ENCODE measurements around the gene NBAS. TPM values are rescaled to one million over a fixed set of nuclear protein-coding genes. Genes with fewer than 3 reads are reported as not detected.

Gene NBAS
- total RNA-seq, 1 experiment from 2014 or later, result 46.4 TPM

GRCh38 chr2:15547115-15547876 is 13.8 kb downstream of the NBAS start:
- Mint-ChIP-seq H3K4me3 (ENCODE audit: unreplicated experiment) (no peak overlapping the region), H3K36me3 (ENCODE audit: insufficient read depth, unreplicated experiment) (peaks cover 29% of the 10 kb centered on the region), H3K27me3 (ENCODE audit: insufficient read depth, unreplicated experiment) (no peaks in the 10 kb centered on the region), H3K4me1 (ENCODE audit: insufficient read depth, unreplicated experiment) (no peaks in the 10 kb centered on the region), H3K9me3 (ENCODE audit: unreplicated experiment) (no peaks in the 10 kb centered on the region), H3K27ac (ENCODE audit: low read depth, unreplicated experiment) (no peak overlapping the region)
- DNase-seq (ENCODE audit: unreplicated experiment), result no peak
- POLR2A ChIA-PET, result interaction anchor here (0.5 to 2.0 kb wide), 6 partner anchors 9 to 1221 kb away, joined by 3 to 10 read pairs (median 3); no protein-coding TSS in a partner anchor
- CTCF ChIA-PET, result interaction anchor here (0.6 to 1.2 kb wide), 4 partner anchors 8 to 1539 kb away, joined by 3 to 5 read pairs (median 4); no protein-coding TSS in a partner anchor
- no TSS peak for BruUV-seq (replicated peaks)
- intact Hi-C loops (cut with micrococcal nuclease), result no loop called here
- TF ChIP-seq CTCF (IDR thresholded peaks at IDR 0.05; ENCODE audit: unreplicated experiment), result no peak

- Mint-ChIP-seq H3K27ac (ENCODE audit: low read depth, unreplicated experiment) (no peak overlapping the region), H3K4me3 (ENCODE audit: unreplicated experiment) (no peak overlapping the region), H3K9me3 (ENCODE audit: unreplicated experiment) (no peaks in the 10 kb centered on the region), H3K27me3 (ENCODE audit: insufficient read depth, unreplicated experiment) (no peaks in the 10 kb centered on the region), H3K4me1 (ENCODE audit: insufficient read depth, unreplicated experiment) (no peaks in the 10 kb centered on the region), H3K36me3 (ENCODE audit: insufficient read depth, unreplicated experiment) (peaks cover 25% of the 10 kb centered on the region)
- intact Hi-C loops (cut with micrococcal nuclease), result no loop called here
- CTCF ChIA-PET, result interaction anchor here (0.5 to 1.2 kb wide), 6 partner anchors 8 to 1236 kb away, joined by 3 to 5 read pairs (median 3); no protein-coding TSS in a partner anchor
- DNase-seq (ENCODE audit: unreplicated experiment), result no peak
- no peak for TF ChIP-seq CTCF (IDR thresholded peaks at IDR 0.05; ENCODE audit: unreplicated experiment)
- POLR2A ChIA-PET, result interaction anchor here (0.5 to 2.0 kb wide), 6 partner anchors 8 to 1220 kb away, joined by 3 to 10 read pairs (median 3); no protein-coding TSS in a partner anchor
- no TSS peak for BruUV-seq (replicated peaks)
Measured at GRCh38 chr2:15546297-15547098, 14.6 kb downstream of the NBAS start.

GRCh38 chr2:15544227-15544626 is 16.9 kb downstream of the NBAS start:
- Mint-ChIP-seq H3K27me3 (ENCODE audit: insufficient read depth, unreplicated experiment) (no peaks in the 10 kb centered on the region), H3K4me3 (ENCODE audit: unreplicated experiment) (no peak overlapping the region), H3K4me1 (ENCODE audit: insufficient read depth, unreplicated experiment) (no peaks in the 10 kb centered on the region), H3K27ac (ENCODE audit: low read depth, unreplicated experiment) (no peak overlapping the region), H3K9me3 (ENCODE audit: unreplicated experiment) (no peaks in the 10 kb centered on the region), H3K36me3 (ENCODE audit: insufficient read depth, unreplicated experiment) (peaks cover 24% of the 10 kb centered on the region)
- no TSS peak for BruUV-seq (replicated peaks)
- CTCF ChIA-PET, result interaction anchor here (0.8 kb wide), 1 partner anchor 31 kb away, joined by 3 read pairs; no protein-coding TSS in a partner anchor
- POLR2A ChIA-PET, result interaction anchor here (1.4 kb wide), 1 partner anchor 17 kb away, joined by 3 read pairs; the partner anchor contains the start of gene NBAS
- TF ChIP-seq CTCF (IDR thresholded peaks at IDR 0.05; ENCODE audit: unreplicated experiment), result no peak
- DNase-seq (ENCODE audit: unreplicated experiment), result no peak
- intact Hi-C loops (cut with micrococcal nuclease), result no loop called here

DNA sequence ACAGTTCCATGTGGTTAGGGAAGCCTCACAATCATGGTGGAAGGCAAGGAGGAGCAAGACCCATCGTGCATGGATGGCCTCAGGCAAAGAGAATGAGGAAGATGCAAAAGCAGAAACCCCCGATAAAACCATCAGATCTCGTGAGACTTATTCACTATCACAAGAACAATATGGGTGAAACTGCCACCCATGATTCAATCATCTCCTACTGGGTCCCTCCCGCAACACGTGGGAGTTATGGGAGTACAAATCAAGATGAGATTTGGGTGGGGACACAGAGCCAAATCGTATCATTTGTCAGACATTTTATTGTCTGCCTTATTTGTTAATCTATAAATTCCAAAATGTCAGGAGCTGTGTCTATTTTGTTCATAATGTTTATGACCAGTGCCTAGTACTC is 17.6 kb downstream of the NBAS start:
- CTCF ChIA-PET, result no interaction called here
- H3K4me3 Mint-ChIP-seq (ENCODE audit: unreplicated experiment), result no peak overlapping the region
- H3K27me3 Mint-ChIP-seq (ENCODE audit: insufficient read depth, unreplicated experiment), result no peaks in the 10 kb centered on the region
- intact Hi-C loops (cut with micrococcal nuclease), result no loop called here
- POLR2A ChIA-PET, result interaction anchor here (1.4 kb wide), 1 partner anchor 18 kb away, joined by 3 read pairs; the partner anchor contains the start of gene NBAS
- no peak for DNase-seq (ENCODE audit: unreplicated experiment)
- H3K36me3 Mint-ChIP-seq (ENCODE audit: insufficient read depth, unreplicated experiment), result peaks cover 19% of the 10 kb centered on the region
- no peak for TF ChIP-seq CTCF (IDR thresholded peaks at IDR 0.05; ENCODE audit: unreplicated experiment)
- no peak overlapping the region for H3K27ac Mint-ChIP-seq (ENCODE audit: low read depth, unreplicated experiment)
- no TSS peak for BruUV-seq (replicated peaks)
- no peaks in the 10 kb centered on the region for H3K9me3 Mint-ChIP-seq (ENCODE audit: unreplicated experiment)
- H3K4me1 Mint-ChIP-seq (ENCODE audit: insufficient read depth, unreplicated experiment), result no peaks in the 10 kb centered on the region

All from MCF 10A (cell line).